ENCODE results near the gene HNF4A.

The HNF4A gene

DNA sequence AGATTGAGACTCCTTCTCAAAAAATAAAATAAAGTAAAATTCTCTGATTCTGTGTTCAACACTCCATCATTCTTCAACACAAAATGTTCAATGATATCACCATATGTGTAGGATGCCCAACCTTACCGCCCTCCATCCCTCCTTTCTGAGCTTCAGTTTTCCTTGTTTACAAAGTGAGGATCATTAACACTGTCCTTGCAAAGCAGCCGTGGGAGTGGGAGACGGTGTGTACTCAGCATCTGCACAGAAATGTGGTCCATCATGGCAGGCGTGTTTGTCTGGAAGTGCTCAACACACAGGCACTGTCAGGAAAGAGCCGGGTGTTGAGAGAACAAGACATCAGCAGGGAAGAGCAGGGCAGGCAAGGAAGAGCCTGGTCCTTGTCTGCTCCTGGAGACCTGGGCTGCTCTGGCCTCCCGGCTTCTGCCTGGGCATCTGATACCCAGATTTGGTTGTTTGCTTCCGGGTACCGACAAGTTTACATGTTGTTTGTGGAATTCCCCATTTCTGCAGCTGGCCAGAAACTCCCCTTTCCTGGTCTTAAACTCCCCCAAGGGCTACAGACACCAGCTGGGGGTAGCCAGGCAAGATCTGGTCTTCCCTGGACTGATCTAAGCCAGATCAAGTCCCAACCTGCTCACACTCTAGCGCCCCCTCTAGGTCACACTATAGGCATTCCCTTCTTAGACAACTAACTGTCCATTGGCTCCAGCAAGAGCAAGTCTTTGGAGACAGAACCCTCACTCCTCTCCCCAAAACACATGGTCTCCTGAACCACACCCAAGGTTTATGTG lies 93.5 kb downstream of the HNF4A start:
- TF ChIP-seq, protein P1, sequence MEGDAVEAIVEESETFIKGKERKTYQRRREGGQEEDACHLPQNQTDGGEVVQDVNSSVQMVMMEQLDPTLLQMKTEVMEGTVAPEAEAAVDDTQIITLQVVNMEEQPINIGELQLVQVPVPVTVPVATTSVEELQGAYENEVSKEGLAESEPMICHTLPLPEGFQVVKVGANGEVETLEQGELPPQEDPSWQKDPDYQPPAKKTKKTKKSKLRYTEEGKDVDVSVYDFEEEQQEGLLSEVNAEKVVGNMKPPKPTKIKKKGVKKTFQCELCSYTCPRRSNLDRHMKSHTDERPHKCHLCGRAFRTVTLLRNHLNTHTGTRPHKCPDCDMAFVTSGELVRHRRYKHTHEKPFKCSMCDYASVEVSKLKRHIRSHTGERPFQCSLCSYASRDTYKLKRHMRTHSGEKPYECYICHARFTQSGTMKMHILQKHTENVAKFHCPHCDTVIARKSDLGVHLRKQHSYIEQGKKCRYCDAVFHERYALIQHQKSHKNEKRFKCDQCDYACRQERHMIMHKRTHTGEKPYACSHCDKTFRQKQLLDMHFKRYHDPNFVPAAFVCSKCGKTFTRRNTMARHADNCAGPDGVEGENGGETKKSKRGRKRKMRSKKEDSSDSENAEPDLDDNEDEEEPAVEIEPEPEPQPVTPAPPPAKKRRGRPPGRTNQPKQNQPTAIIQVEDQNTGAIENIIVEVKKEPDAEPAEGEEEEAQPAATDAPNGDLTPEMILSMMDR (conservative IDR thresholded peaks at IDR 0.05; ENCODE audit: low read depth, low read length), result peak; percentile 47

DNA sequence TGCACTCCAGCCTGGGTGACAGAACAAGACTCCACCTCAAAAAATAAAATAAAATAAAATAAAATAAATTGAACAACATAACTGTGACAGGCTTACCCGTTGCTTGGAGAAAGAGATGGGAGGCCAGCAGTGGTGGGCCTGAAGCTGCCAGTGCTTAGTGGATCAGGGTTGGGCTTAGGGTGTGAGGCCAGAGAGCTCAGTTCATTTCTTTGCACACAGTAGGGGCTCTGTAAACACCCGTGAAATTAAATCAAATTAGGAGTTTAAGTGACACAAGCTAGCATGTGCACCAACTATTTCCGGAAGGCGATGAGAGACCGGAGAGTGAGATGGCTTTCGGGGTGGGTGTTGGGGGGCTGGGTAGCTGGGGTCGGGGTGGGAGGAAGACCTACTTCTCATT lies 94.4 kb downstream of the HNF4A start:
- TF ChIP-seq, protein P1 (conservative IDR thresholded peaks at IDR 0.05; ENCODE audit: low read depth, low read length), result no peak
- no peak overlapping the region for H3K4me3 ChIP-seq (ENCODE audit: low read depth, low read length)
- DNase-seq (ENCODE audit: low read depth), result no peak

More for the DNA sequence above, 93.5 kb downstream of the HNF4A start:
- H3K4me3 ChIP-seq (ENCODE audit: low read depth, low read length), result no peak overlapping the region
- peak; percentile 26 for DNase-seq (ENCODE audit: low read depth)

DNA sequence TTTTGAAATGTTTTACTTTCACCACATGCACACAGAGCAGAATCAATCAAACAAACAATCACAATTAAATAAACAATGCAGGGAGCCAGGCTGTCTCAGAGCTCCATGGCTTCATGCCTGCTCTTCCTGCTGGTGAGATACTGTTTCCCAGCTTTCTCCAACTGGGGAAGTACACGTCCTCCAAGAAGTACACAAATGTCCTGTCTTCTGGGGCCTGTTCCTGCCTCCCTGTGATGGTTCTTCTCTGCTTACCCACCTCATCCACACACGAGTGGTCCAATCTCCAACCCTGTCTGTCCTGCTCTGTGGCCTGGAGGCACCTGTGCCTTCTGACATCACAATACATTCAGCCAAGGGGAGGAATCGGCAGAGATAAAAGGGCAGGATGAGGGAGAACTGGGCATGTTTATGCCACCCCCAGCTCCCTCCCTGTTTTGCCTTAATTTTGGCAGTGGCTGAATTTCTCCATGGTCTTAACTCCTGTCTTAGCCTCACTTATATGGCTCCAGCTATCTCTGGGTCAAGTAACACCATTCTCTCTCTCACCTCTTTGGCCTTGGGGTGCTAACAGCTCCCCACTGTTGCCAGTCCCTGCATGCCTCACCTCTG lies 94.9 kb downstream of the HNF4A start:
- DNase-seq (ENCODE audit: low read depth), result no peak
- no peak overlapping the region for H3K4me3 ChIP-seq (ENCODE audit: low read depth, low read length)
- TF ChIP-seq, protein P1 (conservative IDR thresholded peaks at IDR 0.05; ENCODE audit: low read depth, low read length), result no peak

- DNase-seq (ENCODE audit: low read depth), result no peak
- TF ChIP-seq, protein P1 (conservative IDR thresholded peaks at IDR 0.05; ENCODE audit: low read depth, low read length), result no peak
- no peak overlapping the region for H3K4me3 ChIP-seq (ENCODE audit: low read depth, low read length)
Observed at GRCh38 chr20:44450903-44451450, 95.5 kb downstream of the HNF4A start.

- no peak overlapping the region for H3K4me3 ChIP-seq (ENCODE audit: low read depth, low read length)
- TF ChIP-seq, protein P1 (conservative IDR thresholded peaks at IDR 0.05; ENCODE audit: low read depth, low read length), result no peak
- DNase-seq (ENCODE audit: low read depth), result no peak
Observed at GRCh38 chr20:44454306-44454963, 98.9 kb downstream of the HNF4A start.

- no peak for DNase-seq (ENCODE audit: low read depth)
- H3K4me3 ChIP-seq (ENCODE audit: low read depth, low read length), result no peak overlapping the region
- TF ChIP-seq, protein P1 (conservative IDR thresholded peaks at IDR 0.05; ENCODE audit: low read depth, low read length), result no peak
Observed at GRCh38 chr20:44455126-44455525, 99.6 kb downstream of the HNF4A start.
